ENCODE results near the gene CD2BP2. TPM values are rescaled to one million over a fixed set of nuclear protein-coding genes. Genes with fewer than 3 reads are reported as not detected.

Gene CD2BP2
- total and polyA plus RNA-seq, 9 of the 15 experiments (the other 6 are each of a cell fraction or from before 2014, with no cell fraction given), result 3.9 to 51.1 (median 32.8) TPM

GRCh38 chr16:30377050-30377811 is 22.1 kb upstream of the CD2BP2 start (continued):
- TF ChIP-seq ZBTB26 (CRISPR knock-in tag; IDR thresholded peaks at IDR 0.05), result no peak
- 0 out of 4 replicates have a peak, but pooled peaks of 1 of the 2 experiments have one; percentile 28 for TF ChIP-seq UBTF (IDR thresholded peaks at IDR 0.05; ENCODE audit: borderline replicate concordance in 1 of 2, low read depth in 2 of 2, low read length in 2 of 2)
- TF ChIP-seq PHB (CRISPR knock-in tag; IDR thresholded peaks at IDR 0.05), result no peak
- no peak for TF ChIP-seq TRIM24 (IDR thresholded peaks at IDR 0.05)
- TF ChIP-seq ZBTB11 (CRISPR knock-in tag; IDR thresholded peaks at IDR 0.05), result no peak; a peak in 1 of 6 replicates
- TF ChIP-seq SAFB (IDR thresholded peaks at IDR 0.05; ENCODE audit: borderline replicate concordance, low read depth, low read length), result no peak
- TF ChIP-seq CEBPB (tag; IDR thresholded peaks at IDR 0.05), result no peak
- 0 out of 4 replicates have a peak, but pooled peaks of 1 of the 2 experiments have one; percentile 31 for TF ChIP-seq FOXA3 (CRISPR knock-in tag; conservative IDR thresholded peaks at IDR 0.05 in 1 of 2, IDR thresholded peaks at IDR 0.05 in 1 of 2)
- no peak for TF ChIP-seq ZNF696 (CRISPR knock-in tag; conservative IDR thresholded peaks at IDR 0.05)
- TF ChIP-seq NELFE (IDR thresholded peaks at IDR 0.05; ENCODE audit: insufficient read depth, insufficient read length), result no peak
- TF ChIP-seq HCFC1 (IDR thresholded peaks at IDR 0.05; ENCODE audit: low read depth, low read length), result no peak
- TF ChIP-seq ELK3 (CRISPR knock-in tag; IDR thresholded peaks at IDR 0.05), result no peak
- peak; percentile 30 for TF ChIP-seq BRD9 (IDR thresholded peaks at IDR 0.05; ENCODE audit: low read depth, partially characterized antibody)
- TF ChIP-seq ILK (tag; IDR thresholded peaks at IDR 0.05; ENCODE audit: borderline replicate concordance, low read depth), result no peak
- peak; percentile 9; the same call in 1 of the 2 replicates for TF ChIP-seq SMARCA4 (IDR thresholded peaks at IDR 0.05)
- TF ChIP-seq ZNF277 (CRISPR knock-in tag; IDR thresholded peaks at IDR 0.05; ENCODE audit: borderline replicate concordance), result no peak
- TF ChIP-seq TEAD1 (CRISPR knock-in tag; IDR thresholded peaks at IDR 0.05), result peak in 1 of 2 experiments; percentile 59; a peak in 1 of 4 replicates
